ENCODE results near the gene ORM1.

Gene ORM1

DNA sequence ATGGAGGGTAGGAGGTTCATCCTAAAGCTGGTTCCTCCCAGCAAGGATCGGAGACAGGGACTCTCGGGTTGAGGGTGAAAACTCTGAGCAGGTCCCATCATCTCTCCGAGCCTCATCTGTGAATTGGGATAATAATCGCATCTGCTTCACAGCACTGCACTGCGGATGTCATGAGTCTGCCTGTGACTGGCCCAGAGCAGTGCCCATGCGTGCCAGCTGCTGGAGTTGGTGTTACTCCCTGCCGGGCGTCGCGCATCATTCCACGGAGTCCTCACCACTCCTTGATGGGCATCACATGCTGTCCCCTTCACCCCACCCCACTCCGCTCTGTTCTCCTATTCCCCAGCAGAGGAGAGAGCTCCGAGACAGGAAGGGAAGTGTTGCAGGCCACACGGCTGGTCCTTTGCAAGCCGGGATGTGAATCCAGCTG, 35.1 kb upstream of the ORM1 start:
- H3K4me3 ChIP-seq (replicated peaks; ENCODE audit: low read depth, low read length) = no peak overlapping the region
- no peak for DNase-seq (ENCODE audit: extremely low read depth, low read depth)
- TF ChIP-seq, protein P1, sequence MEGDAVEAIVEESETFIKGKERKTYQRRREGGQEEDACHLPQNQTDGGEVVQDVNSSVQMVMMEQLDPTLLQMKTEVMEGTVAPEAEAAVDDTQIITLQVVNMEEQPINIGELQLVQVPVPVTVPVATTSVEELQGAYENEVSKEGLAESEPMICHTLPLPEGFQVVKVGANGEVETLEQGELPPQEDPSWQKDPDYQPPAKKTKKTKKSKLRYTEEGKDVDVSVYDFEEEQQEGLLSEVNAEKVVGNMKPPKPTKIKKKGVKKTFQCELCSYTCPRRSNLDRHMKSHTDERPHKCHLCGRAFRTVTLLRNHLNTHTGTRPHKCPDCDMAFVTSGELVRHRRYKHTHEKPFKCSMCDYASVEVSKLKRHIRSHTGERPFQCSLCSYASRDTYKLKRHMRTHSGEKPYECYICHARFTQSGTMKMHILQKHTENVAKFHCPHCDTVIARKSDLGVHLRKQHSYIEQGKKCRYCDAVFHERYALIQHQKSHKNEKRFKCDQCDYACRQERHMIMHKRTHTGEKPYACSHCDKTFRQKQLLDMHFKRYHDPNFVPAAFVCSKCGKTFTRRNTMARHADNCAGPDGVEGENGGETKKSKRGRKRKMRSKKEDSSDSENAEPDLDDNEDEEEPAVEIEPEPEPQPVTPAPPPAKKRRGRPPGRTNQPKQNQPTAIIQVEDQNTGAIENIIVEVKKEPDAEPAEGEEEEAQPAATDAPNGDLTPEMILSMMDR (IDR thresholded peaks at IDR 0.05; ENCODE audit: low read depth, low read length, missing control alignments) = no peak

DNA sequence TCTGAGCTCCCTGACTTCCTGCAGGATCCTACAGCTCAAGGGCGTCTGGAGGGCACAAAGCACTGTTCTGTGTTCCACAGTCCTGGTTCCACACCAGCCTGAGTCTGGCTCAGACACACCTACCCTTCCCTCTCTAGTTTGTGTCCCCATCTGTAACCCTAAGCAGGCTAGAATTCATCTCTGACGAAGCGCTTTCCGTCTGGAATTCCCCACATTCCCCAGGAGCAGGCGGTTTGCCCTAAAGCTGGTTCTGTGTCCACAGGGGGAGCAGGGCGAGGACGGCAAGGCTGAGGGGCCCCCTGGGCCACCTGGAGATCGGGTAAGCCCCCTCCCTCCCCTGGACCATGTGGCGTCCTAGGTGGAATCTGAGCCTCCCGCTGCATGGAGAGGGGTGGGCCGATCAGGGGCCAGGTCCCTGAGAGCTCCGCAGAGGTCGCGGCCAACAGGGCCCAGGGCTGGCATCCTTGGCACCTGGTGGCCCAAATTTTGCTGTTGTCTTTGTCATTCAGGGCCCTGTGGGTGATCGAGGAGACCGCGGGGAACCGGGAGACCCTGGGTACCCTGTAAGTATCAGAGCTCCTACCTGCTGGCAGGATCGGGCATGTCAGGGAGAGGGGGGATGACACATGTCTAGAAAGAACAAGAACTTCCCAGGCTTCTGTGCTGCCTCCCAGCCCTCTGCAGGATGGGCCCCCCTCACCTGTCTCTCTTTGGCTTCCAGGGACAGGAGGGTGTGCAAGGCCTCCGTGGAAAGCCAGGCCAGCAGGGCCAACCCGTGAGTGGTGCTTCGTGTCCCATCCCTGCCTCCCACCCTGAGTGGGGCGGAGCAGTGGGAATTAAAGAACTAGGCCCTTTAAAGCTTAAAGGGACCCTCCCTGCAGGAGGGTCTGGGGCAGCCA, 34.5 kb upstream of the ORM1 start:
- no peak overlapping the region for H3K4me3 ChIP-seq (replicated peaks; ENCODE audit: low read depth, low read length)
- no peak for DNase-seq (ENCODE audit: extremely low read depth, low read depth)
- TF ChIP-seq, protein P1 (IDR thresholded peaks at IDR 0.05; ENCODE audit: low read depth, low read length, missing control alignments) = no peak

DNA sequence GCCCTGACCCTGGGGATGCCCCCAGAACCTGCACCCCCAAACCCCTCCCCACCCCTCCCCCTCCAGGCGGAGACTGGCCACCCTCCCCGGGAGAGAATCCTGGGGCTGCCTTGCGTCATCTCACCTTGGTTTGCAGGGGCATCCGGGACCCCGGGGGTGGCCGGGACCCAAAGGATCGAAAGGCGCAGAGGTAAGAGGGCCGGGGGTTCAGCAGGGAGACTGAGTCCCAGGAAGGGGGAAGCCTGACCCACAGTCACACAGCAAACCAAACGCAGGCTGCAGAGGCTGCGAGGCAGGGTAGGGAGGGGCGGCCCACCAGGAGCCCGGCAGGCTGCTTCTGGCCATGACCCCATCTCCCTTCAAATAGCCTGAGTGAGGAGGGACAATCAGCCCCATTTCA, 33.8 kb upstream of the ORM1 start:
- H3K4me3 ChIP-seq (replicated peaks; ENCODE audit: low read depth, low read length) = no peak overlapping the region
- no peak for DNase-seq (ENCODE audit: extremely low read depth, low read depth)
- TF ChIP-seq, protein P1 (IDR thresholded peaks at IDR 0.05; ENCODE audit: low read depth, low read length, missing control alignments) = no peak

DNA sequence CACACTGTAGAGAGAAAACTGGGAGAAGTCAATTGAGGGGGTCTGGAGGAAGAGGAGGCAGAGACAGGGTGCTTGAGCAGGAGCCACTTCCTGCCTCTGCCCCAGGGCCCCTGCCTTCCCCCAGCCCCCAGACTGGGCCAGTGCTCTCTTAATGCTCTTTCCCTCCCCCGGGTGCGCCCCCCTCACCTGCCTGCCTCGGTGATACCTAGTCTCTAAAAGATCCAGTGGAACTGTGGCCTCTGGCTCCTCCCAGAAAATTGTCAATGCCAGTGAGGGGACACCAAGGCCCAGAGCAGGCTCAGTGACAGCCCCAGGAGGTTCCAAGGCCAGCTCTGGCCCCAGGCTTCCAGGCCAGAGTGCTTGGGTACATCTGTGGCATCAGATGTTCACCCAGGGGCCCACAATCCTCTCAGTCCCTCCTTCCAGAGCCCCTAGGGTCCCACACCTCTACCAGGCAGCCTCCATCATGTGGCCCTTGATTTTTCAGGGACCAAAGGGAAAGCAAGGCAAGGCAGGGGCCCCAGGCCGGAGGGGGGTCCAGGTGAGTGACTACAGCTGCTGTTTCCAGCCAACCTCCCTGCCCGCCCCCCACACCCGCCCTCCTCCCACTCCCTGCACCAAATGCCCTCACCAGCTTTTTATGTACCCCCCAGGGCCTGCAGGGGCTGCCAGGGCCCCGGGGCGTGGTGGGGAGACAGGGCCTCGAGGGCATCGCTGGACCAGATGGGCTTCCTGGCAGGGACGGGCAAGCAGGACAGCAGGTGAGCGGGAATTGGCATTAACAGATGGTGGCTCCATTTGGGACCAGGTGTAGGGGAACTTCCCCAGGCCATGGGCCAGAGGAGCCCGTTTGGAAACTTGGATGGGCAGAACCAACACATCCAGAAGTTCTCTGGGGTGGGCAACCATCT, 33.1 kb upstream of the ORM1 start:
- no peak for DNase-seq (ENCODE audit: extremely low read depth, low read depth)
- TF ChIP-seq, protein P1 (IDR thresholded peaks at IDR 0.05; ENCODE audit: low read depth, low read length, missing control alignments) = no peak

DNA sequence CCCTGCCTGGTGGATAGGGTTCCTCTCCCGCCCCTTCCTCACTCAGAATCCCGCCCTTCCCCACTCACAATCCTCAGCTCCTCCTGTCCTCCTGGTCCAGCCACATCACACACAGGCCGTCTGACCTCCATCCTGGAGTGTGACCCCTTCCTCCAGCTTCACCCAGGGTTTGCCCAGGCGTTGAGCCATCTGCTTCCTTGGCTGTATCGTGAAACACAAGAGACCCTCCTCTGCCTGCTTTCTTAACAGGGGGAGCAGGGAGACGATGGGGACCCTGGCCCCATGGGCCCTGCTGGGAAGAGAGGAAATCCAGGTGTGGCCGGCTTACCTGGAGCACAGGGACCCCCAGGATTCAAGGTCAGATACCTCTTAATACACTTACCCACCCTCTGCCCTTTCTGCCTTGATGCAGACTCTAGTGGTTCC, 32.3 kb upstream of the ORM1 start:
- no peak for DNase-seq (ENCODE audit: extremely low read depth, low read depth)
- H3K4me3 ChIP-seq (replicated peaks; ENCODE audit: low read depth, low read length) = no peak overlapping the region
- TF ChIP-seq, protein P1 (IDR thresholded peaks at IDR 0.05; ENCODE audit: low read depth, low read length, missing control alignments) = no peak

More for the DNA sequence above, 33.1 kb upstream of the ORM1 start:
- H3K4me3 ChIP-seq (replicated peaks; ENCODE audit: low read depth, low read length) = no peak overlapping the region

DNA sequence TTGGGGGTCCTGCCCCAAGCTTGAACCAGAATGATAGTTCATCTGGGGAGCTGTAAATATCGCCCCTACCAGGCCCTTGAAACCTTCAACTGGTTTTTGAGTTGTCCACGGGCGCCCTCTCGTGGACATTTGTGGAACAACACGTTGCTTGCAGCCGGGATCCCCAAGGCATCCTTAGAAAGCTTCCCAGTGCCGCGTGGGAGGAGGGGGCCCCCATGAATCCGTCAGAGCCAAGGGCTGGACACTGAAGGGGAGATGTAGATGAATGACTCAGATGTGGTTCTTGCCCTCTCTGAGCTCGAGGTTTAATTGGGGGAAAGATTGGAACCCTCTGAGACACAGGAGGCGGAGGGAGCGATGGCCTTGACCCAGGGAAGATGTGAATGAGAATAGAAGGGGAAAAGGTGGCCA, 31.8 kb upstream of the ORM1 start:
- no peak for DNase-seq (ENCODE audit: extremely low read depth, low read depth)
- TF ChIP-seq, protein P1 (IDR thresholded peaks at IDR 0.05; ENCODE audit: low read depth, low read length, missing control alignments) = peak; percentile 77
- no peak overlapping the region for H3K4me3 ChIP-seq (replicated peaks; ENCODE audit: low read depth, low read length)
